Neural cell (in vitro differentiated cells): ENCODE results near the gene MTR. TPM values are rescaled to one million over a fixed set of nuclear protein-coding genes. Genes with fewer than 3 reads are reported as not detected.

ENCODE experiments used
- H2AFZ ChIP-seq: fragments of 200-600, 300-800 bp; sonication (generic), shearing (Covaris generic); 2 replicates; pipeline ENCODE4 v1.6.0; 2014; ENCODE audit warnings: low read depth, mild to moderate bottlenecking, antibody characterized with exemption, low read length, moderate library complexity
- H3F3A ChIP-seq: fragments of 200-600 bp; shearing (Covaris generic); 2 replicates; pipeline ENCODE4 v1.6.1; 2016; ENCODE audit warnings: mild to moderate bottlenecking, moderate library complexity, mixed read lengths, antibody characterized with exemption, low read length; ENCODE audit not compliant: insufficient read depth, poor library complexity, severe bottlenecking
- H3K27ac ChIP-seq: fragments of 200-600, 300-800 bp; sonication (generic), shearing (Covaris generic); 2 replicates; pipeline ENCODE4 v1.5.1; 2014; ENCODE audit warnings: mild to moderate bottlenecking, low read length, moderate library complexity
- H3K27me3 ChIP-seq: fragments of 300-800, 200-600 bp; sonication (generic), shearing (Covaris generic); 2 replicates; pipeline ENCODE4 v1.6.0; 2014; ENCODE audit warnings: mild to moderate bottlenecking, low read depth, low read length, moderate library complexity; ENCODE audit not compliant: insufficient read depth
- H3K36me3 ChIP-seq: fragments of 300-800, 200-600 bp; sonication (generic), shearing (Covaris generic); 2 replicates; pipeline ENCODE4 v1.5.1; 2014; ENCODE audit warnings: mild to moderate bottlenecking, antibody characterized with exemption, low read length, moderate library complexity; ENCODE audit not compliant: insufficient read depth
- H3K4me2 ChIP-seq: fragments of 300-800, 200-600 bp; sonication (generic), shearing (Covaris generic); 2 replicates; pipeline ENCODE4 v1.6.0; 2014; ENCODE audit warnings: mild to moderate bottlenecking, low read length
- H3K4me3 ChIP-seq: fragments of 300-800, 200-600 bp; sonication (generic), shearing (Covaris generic); 2 replicates; pipeline ENCODE4 v1.5.1; 2014; ENCODE audit warnings: mild to moderate bottlenecking, low read length, moderate library complexity
- H3K79me2 ChIP-seq: fragments of 200-600 bp; shearing (Covaris generic); replicated peaks from 2 replicates; pipeline ENCODE4 v1.6.0; 2014; ENCODE audit warnings: mild to moderate bottlenecking, low read length, moderate library complexity; ENCODE audit not compliant: insufficient read depth
- H3K9ac ChIP-seq: fragments of 300-800, 200-600 bp; sonication (generic), shearing (Covaris generic); 2 replicates; pipeline ENCODE4 v1.6.1; 2016; ENCODE audit warnings: mild to moderate bottlenecking, low read length, mixed read lengths
- H3K9me2 ChIP-seq: fragments of 200-600 bp; shearing (Covaris generic); 2 replicates; pipeline ENCODE4 v1.6.1; 2016; ENCODE audit warnings: mild to moderate bottlenecking, low read length, mixed read lengths; ENCODE audit not compliant: insufficient read depth
- H3K9me3 ChIP-seq: fragments of 200-600, 300-800 bp; sonication (generic), shearing (Covaris generic); 2 replicates; pipeline ENCODE4 v1.6.1; 2016; ENCODE audit warnings: mild to moderate bottlenecking, mixed run types, low read length, moderate library complexity, mixed read lengths
- H4K20me1 ChIP-seq: fragments of 200-600 bp; shearing (Covaris generic); 2 replicates; pipeline ENCODE4 v1.6.1; 2016; ENCODE audit warnings: mild to moderate bottlenecking, mixed run types; ENCODE audit not compliant: insufficient read depth
- EP300 ChIP-seq: fragments of 450-650 bp; conservative IDR thresholded peaks from 2 replicates; pipeline ENCODE4 v1.6.1; 2014; ENCODE audit warnings: antibody characterized with exemption, mild to moderate bottlenecking, moderate library complexity; ENCODE audit not compliant: poor library complexity, severe bottlenecking
- EZH2 ChIP-seq: fragments of 200-600, 300-800 bp; shearing (Covaris generic), sonication (generic); IDR thresholded peaks from 2 replicates; pipeline ENCODE4 v1.6.1; 2014; ENCODE audit warnings: antibody characterized with exemption, low read length, borderline replicate concordance, mild to moderate bottlenecking; ENCODE audit not compliant: insufficient read depth, poor library complexity, severe bottlenecking
- MXI1 ChIP-seq: fragments of 450-650 bp; conservative IDR thresholded peaks from 2 replicates; pipeline ENCODE4 v1.6.1; 2014; ENCODE audit warnings: antibody characterized with exemption, mild to moderate bottlenecking; ENCODE audit not compliant: poor library complexity, severe bottlenecking
- POLR2AphosphoS5 ChIP-seq: IDR thresholded peaks from 2 replicates; pipeline ENCODE4 v1.6.1; 2012
- RAD21 ChIP-seq: fragments of 450-650 bp; conservative IDR thresholded peaks from 2 replicates; pipeline ENCODE4 v1.6.1; 2014; ENCODE audit warnings: antibody characterized with exemption, mild to moderate bottlenecking, moderate library complexity
- SMC3 ChIP-seq: fragments of 450-650 bp; conservative IDR thresholded peaks from 2 replicates; pipeline ENCODE4 v1.6.1; 2014; ENCODE audit warnings: antibody characterized with exemption, mild to moderate bottlenecking, moderate library complexity; ENCODE audit not compliant: poor library complexity
- TAF1 ChIP-seq: IDR thresholded peaks from 2 replicates; pipeline ENCODE4 v1.6.1; 2012; ENCODE audit warnings: low read depth
- polyA plus RNA-seq: library from polyadenylated mRNA; depleted of rRNA; stranded (reverse); fragments of >200 nt; gene quantifications from 2 replicates; pipeline ENCODE4 v1.2.3, GENCODE V29; 2014
- TF ChIP-seq, protein P1 (sequence below): fragments of 450-650 bp; IDR thresholded peaks from 2 replicates; pipeline ENCODE4 v1.5.1; 2014; ENCODE audit warnings: antibody characterized with exemption, mild to moderate bottlenecking, moderate library complexity; ENCODE audit not compliant: poor library complexity, severe bottlenecking
- TF ChIP-seq, protein P2 (sequence below): IDR thresholded peaks from 2 replicates; pipeline ENCODE4 v1.6.1; 2012; ENCODE audit warnings: borderline replicate concordance

MTR gene
- polyA plus RNA-seq, 1 donor from 2014 or later: 14.1 TPM

GRCh38 chr1:236860674-236861073, 65.6 kb downstream of the MTR start:
- TF ChIP-seq EZH2 (no peak), EP300 (no peak), RAD21 (no peak), SMC3 (no peak), POLR2AphosphoS5 (no peak), MXI1 (no peak), TAF1 (no peak)
- TF ChIP-seq, protein P1, sequence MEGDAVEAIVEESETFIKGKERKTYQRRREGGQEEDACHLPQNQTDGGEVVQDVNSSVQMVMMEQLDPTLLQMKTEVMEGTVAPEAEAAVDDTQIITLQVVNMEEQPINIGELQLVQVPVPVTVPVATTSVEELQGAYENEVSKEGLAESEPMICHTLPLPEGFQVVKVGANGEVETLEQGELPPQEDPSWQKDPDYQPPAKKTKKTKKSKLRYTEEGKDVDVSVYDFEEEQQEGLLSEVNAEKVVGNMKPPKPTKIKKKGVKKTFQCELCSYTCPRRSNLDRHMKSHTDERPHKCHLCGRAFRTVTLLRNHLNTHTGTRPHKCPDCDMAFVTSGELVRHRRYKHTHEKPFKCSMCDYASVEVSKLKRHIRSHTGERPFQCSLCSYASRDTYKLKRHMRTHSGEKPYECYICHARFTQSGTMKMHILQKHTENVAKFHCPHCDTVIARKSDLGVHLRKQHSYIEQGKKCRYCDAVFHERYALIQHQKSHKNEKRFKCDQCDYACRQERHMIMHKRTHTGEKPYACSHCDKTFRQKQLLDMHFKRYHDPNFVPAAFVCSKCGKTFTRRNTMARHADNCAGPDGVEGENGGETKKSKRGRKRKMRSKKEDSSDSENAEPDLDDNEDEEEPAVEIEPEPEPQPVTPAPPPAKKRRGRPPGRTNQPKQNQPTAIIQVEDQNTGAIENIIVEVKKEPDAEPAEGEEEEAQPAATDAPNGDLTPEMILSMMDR: no peak
- TF ChIP-seq, protein P2, sequence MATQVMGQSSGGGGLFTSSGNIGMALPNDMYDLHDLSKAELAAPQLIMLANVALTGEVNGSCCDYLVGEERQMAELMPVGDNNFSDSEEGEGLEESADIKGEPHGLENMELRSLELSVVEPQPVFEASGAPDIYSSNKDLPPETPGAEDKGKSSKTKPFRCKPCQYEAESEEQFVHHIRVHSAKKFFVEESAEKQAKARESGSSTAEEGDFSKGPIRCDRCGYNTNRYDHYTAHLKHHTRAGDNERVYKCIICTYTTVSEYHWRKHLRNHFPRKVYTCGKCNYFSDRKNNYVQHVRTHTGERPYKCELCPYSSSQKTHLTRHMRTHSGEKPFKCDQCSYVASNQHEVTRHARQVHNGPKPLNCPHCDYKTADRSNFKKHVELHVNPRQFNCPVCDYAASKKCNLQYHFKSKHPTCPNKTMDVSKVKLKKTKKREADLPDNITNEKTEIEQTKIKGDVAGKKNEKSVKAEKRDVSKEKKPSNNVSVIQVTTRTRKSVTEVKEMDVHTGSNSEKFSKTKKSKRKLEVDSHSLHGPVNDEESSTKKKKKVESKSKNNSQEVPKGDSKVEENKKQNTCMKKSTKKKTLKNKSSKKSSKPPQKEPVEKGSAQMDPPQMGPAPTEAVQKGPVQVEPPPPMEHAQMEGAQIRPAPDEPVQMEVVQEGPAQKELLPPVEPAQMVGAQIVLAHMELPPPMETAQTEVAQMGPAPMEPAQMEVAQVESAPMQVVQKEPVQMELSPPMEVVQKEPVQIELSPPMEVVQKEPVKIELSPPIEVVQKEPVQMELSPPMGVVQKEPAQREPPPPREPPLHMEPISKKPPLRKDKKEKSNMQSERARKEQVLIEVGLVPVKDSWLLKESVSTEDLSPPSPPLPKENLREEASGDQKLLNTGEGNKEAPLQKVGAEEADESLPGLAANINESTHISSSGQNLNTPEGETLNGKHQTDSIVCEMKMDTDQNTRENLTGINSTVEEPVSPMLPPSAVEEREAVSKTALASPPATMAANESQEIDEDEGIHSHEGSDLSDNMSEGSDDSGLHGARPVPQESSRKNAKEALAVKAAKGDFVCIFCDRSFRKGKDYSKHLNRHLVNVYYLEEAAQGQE: no peak
- Histone ChIP-seq H4K20me1 (no peaks in the 10 kb centered on the region), H2AFZ (no peak overlapping the region), H3K9me3 (no peaks in the 10 kb centered on the region), H3K4me2 (no peak overlapping the region), H3K36me3 (no peaks in the 10 kb centered on the region), H3K9ac (no peak overlapping the region), H3K27me3 (no peaks in the 10 kb centered on the region), H3K27ac (no peak overlapping the region), H3K79me2 (no peaks in the 10 kb centered on the region), H3K4me3 (no peak overlapping the region), H3K9me2 (no peaks in the 10 kb centered on the region), H3F3A (peaks cover 7% of the 10 kb centered on the region)

DNA sequence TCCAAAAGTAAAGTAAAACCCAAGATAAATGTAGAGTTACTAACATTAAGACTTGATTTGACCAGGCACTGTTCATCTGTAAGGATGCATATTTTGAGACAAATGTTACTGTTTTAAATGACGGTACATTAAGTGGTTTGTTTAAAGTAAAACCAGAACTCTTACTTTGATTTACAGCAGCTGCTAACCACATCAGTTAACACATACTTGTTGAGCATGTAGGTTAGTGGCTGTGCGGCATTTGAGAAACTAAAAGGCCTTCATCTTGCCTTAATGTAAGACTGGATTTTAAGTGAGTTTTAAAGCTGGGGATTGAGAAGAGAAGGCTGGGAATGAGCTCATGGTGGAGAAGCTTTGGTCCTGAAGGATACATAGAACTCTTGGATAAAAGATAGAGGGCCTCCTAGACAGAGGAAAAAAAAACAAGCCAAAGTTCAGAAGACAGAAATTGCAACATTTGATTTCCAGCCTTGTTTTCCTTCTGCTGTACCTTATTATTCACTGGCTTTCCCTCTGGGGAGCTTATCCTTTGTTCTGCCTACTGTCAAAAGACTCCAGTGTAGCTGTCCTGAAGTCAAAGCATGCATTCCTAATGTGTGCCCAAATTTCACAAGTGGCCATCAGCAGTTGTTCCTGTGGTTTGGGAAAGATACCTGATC, 66.6 kb downstream of the MTR start:
- Histone ChIP-seq H3K4me3 (no peak overlapping the region), H3K9ac (no peak overlapping the region), H3F3A (peaks cover 7% of the 10 kb centered on the region), H3K27me3 (no peaks in the 10 kb centered on the region), H3K4me2 (no peak overlapping the region), H4K20me1 (no peaks in the 10 kb centered on the region), H3K27ac (no peak overlapping the region), H3K36me3 (no peaks in the 10 kb centered on the region), H3K9me3 (no peaks in the 10 kb centered on the region), H3K9me2 (no peaks in the 10 kb centered on the region), H2AFZ (no peak overlapping the region), H3K79me2 (no peaks in the 10 kb centered on the region)
- no peak for TF ChIP-seq EZH2
- no peak for TF ChIP-seq MXI1
- TF ChIP-seq POLR2AphosphoS5: no peak
